ENCODE results near the gene LIN7A.
A peak's percentile ranks its signal among the peaks of the same experiment; 100 is the strongest.

Gene LIN7A

DNA sequence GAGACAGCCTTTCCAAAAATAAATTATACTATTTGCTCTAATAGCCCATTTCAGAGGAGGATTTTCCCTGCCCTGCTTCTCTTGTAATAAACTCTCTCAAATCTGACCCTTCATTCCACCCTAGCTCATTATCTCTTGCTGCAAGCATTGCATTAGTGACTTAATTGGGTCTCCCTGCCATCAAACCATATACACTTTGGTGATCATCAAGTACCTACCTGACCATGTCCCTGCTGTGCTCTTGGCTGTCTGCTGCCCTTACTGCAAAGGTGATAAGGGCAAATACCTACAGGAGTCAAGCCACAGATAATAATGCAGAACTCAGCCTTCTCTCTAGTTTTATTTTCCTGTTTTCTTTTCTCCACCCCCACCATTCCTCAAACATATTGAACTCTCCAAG is 88.4 kb downstream of the LIN7A start:
- DNase-seq: no peak

DNA sequence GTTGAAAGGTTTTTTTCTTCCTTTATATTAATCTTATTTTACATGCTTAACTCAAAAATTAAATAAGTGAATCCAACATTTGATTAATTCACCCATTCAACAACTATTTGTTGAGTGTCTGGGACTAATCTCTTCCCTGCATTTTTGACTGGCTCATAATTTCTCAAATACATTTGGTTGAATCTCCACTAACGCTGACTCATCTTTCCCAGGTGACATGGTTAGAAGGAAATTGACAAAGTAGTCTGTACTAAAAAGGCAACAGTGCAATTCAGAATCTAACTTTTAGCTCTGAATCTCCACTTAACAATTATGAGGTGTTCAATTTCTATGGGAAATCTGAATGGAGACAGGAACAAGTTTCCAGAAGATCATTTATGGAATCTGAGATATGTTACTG is 88.9 kb downstream of the LIN7A start:
- DNase-seq: no peak

DNA sequence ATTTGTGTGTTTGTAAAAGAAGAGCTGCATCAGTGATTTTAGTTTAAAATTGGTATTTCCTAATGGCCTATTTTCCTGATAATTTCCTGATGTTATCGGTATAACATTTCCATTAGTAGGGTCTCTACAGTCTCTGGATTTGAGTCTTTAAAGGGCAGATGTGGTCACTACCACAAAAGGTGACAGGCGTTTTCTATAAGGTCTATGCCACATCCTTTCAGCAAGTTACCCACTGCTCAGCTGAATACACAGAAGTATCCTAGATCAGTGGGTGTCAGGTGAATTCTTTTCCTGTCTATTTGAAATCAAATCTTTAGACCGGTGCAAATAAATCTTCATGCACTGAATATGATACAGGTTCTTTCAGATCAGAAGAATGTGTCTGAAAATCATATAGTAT is 90.2 kb downstream of the LIN7A start:
- DNase-seq: no peak

DNA sequence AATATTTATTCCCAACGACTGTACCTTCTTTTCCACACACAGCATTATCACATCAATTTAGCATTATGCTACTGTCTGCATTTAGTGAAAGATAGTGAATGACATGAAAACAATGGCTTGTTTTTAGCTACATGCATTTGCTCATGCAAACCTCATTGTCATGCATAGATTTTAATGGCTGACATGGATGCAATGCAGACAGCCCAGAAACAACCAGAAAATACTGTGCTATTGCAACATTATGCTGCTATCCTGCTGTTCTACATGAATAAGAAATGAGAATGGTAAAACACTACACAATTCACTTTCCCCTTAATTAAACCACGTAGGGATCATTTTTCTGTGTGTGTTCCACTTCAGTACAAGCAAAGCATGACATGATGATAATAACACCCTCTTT is 90.8 kb downstream of the LIN7A start:
- no peak for DNase-seq

DNA sequence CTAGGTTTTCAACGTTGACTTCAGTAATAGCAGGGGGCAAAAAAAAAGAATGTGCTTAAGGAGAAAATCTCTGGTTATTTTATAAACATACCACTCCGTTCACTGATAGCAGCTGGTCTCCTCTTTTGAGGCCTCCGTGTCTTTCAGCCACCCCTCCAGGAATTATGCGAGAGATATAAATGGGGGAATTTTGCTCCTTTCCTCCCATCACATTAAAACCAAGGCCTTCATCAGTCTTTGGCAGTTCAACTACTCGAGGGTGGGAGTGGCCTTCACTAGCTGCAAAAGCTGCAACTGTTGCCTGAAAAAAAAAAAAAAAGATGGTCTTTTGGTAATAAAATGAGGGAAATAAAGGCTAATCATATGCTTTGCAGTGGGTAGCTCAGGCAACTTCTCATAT is 92.1 kb downstream of the LIN7A start:
- DNase-seq: no peak

DNA sequence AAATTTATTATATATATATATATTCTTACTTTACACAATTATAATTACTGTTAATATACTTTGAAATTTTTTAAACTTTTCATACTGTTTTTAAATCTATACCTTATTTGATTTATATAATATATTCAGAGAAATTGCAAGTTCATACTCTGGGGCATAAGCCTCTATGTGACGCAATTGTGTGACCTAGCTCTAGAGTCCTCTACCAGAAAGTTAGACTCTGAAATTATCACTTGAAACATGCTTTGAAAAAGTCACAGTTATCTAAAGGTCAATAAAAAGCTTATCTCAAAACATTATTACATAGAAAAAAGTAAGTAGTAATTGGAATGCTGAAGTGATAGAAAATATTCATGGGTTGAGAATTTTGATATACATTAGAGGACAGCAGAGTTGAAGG is 93.8 kb downstream of the LIN7A start:
- no peak for DNase-seq

DNA sequence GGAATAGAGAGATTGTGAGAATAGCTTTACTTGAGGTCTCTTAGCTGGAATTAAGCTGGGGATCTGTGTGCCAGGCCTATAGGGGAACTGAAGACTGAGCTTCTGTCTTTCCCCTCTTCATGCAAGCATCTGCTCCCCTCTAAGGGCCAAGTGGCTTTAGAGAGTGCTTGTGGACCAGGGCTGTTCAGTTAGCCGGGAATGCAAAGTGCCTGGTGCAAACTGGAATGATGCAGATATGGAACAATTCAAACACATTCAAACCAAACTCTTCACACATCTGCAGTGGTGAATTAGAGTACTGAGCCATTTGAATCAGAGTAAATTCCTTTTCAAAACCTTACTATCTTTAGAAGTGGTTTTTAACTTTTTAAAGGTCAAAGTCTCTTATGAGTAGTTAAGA is 99.0 kb downstream of the LIN7A start:
- DNase-seq: peak; percentile 7

DNA sequence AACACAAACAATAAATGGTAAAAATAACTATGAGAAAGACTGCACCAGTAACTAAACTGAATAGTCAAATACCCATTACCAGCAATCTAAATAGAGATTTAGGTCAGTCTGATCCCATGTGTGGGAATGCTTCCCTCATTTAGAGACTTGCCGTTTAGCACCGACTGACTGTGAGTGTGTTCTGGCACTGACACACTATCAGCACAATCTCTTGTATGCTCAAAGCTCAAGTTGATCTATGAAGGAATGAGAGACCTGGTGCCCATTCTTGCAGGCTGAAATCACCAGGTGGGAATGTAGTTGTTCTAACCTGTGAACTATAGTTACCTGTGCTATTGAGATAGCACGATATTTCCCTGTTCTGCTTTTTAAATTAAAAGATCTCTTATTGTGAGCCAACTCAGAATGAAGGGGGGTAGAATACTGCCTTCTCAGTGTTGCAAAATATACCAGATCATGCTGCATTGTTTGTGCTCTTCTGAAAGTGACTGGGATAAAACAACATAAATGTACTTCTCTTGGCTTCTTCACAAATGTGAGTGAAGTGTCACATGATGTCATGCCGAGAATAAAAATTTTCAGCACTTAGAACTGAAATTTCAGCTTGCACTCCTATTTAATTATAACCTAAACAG is 99.6 kb downstream of the LIN7A start:
- DNase-seq: no peak

DNA sequence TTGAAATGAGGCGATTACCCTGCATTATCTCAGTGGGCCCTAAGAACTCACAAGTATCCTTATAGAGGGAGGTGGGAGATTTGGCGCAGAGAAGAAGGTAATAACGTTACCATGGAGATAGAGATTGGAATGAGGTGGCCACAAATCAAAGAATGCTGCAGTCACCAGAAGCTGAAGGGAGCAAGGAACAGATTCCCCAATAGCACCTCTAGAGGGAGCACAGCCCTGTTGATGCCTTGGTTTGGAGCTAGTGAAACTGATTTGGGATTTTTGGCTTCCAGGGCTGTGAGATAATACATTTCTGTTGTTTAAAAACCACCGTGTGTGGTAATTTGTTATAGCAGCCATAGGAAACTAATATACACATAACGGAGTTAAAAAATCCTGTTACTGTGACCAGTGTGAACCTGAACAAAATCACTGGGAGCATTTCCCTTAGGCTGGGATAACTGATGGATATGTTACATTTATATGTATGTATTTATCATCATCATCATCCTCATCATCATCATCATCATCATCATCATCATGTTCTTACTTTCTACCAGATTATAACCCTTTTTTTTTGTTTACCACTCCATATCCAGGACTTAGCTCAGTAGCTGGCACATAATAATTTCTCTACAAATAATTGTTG is 100.3 kb downstream of the LIN7A start:
- peak; percentile 71 for DNase-seq

DNA sequence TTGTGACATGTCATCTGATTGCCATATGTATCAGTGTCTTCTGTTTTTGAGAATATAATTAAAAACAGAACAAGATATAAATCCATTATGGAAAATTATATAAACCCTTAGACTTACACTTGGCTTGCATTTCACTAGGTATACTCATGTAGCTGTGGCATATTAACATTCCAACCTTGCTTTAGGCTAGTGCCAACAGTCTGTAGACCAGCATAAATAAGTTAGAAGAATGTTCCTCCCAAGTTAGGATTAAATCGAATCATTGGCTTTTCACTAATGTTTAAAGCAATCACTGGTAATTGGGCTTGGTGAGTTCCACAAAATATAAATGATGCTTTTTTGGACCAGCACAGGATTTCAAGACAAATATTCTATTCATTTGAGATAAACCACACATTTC is 103.0 kb downstream of the LIN7A start:
- DNase-seq: no peak

DNA sequence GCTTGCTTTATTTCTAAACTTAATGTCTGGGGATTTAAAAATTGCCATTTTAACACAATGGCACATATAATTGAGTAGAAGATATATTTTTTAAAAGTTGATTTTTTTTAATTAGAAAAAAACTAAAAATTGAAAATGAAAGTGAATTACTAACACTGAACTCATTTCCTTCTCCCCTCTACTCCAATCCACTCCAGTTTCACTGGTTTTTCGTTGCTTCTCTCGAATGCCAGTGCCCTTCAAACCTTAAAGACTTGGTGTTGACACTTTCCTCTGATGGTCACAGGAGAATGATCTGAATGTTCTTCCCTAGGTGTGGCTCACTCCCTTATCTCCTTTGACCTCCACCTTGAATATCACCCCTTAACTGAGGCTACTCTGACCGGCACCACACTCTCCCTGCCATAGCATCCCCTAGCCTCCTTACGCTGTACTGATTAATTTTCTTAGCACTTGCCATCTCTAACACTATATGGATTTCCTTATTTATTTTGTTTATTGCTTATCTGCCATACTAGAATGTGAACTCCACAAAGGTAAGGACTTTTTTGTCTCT is 107.1 kb downstream of the LIN7A start:
- DNase-seq: no peak

DNA sequence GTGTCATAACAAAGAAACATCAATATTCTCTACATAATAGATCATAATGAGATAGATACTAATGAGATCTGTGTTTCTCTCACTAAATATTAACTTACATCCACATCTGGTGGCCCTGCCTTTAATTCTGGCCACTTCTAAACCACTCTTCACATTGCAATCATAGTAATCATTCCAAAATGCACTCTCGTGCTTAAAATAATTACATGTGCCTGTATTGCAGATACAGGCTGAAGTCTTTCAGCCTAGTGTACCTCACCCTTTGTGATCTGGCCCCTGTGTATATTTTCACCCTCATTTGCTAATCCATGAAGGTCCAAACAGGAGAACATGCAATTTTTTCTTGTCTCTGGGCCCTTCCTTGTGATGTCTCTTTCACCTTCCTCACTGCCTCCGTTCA is 108.0 kb downstream of the LIN7A start:
- DNase-seq: peak; percentile 20

DNA sequence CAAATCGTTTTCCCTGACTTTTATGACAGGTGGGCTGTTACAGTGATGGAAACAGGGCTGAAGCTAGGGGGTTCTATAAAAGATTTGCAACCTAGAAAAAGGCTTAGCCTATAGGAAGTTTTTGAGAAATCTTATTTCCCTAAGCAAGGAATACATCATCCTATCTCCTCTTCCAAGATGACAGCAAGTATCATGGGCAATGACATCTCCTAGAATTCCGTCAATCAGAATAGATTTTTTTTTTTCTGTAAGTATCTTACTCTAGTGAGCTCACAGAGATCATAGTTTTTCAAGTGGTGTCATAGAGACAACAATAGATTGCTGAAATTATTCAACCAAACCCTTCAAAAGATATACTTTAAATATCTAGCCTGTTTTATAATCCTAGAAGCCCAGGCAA is 112.2 kb downstream of the LIN7A start:
- DNase-seq: no peak

DNA sequence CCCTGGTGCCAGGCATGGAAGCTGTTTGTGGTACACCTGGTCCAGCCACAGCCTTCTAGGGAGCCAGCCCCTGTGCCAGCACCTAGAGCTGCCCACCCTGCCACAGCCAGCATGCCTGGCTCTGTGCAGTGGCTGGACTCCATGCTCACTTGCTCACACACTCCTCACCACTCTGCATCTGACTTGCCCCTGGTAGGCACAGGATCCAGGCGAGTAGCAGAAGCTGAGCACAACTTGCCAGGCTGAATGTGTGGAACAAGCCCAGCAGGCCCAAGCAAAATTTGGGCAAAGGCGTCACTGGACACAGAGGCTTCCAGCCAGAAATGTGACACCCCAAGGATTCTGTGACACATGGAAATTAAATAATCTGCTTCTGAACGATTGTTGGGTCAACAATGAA is 114.3 kb downstream of the LIN7A start:
- no peak for DNase-seq

DNA sequence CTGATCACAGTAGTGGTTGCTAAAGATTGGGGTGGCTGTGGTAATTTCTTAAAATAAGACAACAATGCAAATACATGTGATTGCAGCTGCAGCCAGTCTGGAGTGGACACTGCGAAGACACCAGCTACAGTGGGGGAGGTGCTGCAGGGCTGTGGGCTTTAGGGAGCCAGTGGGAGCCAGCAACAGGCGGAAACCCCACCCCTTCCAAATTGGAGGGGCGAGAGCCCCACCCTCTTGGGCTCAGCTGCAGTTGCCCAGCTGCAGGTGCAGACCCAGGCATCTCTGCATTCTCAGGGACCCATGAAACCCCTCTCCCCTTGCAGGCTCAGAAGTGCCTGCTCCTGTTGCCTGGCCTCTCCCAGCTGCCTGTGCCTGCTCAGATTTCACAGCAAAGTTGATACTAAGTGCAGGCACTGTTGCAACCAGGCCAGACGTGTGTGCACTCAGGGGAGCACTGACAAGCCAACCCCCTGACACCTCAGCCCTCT is 116.2 kb downstream of the LIN7A start:
- no peak for DNase-seq

DNA sequence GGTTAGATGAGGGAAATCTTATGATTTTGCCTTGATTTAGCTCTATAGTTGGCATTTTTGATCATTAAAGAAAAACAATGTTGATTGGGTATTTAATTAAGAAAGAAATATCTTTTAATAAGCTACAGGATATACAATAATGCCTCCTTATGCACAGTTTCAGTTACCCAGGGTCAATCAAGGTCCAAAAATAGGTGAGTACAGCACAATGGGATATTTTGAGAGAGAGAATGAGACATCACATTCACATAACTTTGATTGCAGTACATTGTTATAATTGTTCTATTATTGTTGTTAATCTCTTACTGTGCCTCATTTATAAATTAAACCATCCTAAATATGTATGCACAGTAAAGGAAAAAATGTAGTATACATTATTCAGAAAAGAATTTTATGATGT is 118.9 kb downstream of the LIN7A start:
- no peak for DNase-seq

DNA sequence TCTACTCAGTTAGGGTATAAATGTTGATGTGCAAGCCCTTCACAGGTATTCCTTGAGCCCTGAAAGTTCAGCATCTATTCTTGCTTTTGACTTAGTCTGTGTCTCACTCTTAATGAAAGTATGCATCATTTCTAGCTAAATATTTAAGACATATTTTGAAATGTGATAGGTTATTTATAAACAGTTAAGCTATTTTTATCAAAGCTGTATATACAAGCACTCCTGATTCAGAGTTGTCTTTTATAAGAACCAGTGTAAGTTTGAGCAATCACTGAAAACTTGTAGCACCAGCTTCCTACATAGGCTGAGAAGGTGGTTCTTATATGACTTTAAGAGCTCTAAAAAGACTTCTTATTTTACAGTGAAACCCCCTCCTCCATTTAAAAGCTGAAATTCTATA is 122.4 kb downstream of the LIN7A start:
- no peak for DNase-seq

DNA sequence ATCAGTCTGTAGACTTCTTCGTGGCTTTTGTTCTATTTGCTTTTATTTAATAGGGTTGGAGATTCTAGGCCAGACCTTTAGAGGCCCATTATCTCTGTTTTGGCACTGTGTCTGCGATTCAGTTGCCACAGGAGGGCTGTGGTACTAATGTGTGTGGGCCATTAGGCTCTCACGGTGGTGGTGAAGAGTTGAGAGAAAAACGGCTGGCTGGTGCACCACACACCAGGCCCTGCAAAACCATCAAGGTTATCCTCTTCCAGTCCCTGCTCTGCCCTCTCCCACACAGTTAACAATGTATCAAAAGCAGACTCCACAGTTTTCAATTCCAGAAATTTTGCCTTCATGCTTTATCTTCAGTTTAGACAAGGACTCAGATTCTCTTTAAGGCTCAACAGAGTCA is 123.3 kb downstream of the LIN7A start:
- DNase-seq: no peak

DNA sequence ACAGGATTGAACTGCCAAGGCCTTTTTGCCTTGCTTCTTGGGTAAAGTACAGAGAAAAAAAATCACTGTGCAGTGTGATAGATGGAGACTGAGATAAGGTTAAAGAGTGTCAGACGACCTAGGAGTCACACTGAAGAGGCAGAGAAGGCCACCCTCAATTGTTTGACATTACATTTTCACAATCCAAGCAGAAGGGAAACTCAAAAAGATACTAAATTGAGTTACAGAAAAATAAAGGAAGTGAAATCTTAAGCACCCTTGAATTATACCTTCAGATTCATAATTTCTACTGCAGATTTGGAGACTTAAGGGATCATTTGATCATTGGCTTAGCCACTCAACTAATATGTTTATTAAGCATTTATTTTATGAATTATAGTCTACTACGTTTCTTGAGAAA is 123.9 kb downstream of the LIN7A start:
- DNase-seq: no peak

DNA sequence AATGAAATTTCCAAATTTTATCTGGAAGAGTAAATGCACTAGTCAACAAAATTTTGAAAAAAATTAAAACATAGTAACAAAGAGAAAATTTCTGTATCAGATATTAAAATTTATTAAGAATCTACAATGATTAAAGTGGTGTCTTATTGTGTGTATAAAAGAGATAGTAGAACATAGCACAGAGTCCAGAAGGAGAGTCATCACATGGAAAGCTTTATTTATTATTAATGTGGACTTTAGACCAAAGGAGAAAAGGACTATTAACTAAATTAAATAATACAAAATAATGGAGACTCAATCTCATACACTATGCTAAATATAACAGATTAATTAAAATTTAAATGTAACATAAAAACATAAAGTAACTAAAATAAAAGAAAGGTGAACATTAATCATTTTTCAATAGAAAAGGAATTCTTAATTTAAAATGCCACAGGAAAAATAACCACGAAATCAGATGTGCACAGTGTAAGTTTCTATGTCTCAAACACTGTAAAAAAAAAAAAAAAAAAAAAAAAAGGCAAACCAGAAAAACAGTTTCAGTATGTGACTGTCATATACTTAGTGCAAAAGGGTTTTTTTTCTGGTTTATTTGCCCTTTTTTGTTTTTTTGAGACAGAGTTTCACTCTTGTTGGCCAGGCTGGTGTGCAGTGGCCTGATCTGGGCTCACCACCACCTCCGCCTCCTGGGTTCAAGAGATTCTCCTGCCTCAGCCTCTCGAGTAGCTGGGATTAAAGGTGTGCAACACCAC is 125.6 kb downstream of the LIN7A start:
- DNase-seq: no peak

DNA sequence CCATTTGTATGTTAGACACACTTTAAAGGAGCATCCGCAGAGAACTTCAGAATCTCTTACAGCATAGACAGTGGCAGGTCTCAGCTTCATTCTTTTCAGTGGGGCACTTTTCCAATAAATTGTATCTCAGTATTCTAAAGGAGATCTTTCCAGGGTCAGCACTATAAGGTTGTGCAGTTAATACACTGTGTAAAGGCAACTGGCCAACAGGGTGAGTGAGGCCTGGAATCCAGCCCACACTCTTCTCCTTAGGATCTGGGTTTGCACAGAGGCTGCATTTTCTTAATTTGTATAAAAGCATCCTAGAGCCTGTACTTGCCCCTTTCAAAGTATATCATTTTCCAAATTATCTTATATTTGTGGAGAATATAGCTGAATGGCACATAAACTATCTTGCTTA is 126.9 kb downstream of the LIN7A start:
- DNase-seq: no peak

DNA sequence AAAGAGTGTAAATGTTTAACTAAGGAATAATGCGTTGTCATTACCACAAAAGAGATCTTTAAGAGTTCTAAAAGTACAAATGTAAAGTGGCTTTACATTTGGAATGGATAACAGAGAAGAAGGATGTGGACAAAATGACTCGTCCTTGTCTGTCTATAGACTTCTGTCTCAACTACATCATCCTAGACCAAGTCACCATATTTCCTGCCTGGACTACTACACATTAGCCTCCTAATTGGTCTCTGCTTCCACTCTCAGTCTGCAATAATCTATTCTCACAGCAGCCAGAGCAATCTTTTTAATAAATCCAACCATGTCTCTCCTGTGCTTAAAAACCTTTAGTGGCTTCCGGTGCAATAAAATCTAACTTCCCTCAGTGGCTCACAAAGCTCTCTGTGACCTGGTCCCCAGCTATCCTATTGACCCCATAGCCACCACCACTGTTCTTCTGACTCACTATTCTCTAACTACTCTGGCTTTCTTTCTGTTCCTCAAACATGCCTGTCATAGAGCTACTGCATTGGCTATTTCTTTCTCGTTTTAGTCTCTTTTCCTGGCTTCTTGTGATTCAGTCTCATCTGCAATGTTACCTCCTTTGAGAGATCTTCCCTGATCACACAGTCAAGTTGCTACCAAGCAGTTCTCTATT is 130.0 kb downstream of the LIN7A start:
- peak; percentile 9 for DNase-seq

DNA sequence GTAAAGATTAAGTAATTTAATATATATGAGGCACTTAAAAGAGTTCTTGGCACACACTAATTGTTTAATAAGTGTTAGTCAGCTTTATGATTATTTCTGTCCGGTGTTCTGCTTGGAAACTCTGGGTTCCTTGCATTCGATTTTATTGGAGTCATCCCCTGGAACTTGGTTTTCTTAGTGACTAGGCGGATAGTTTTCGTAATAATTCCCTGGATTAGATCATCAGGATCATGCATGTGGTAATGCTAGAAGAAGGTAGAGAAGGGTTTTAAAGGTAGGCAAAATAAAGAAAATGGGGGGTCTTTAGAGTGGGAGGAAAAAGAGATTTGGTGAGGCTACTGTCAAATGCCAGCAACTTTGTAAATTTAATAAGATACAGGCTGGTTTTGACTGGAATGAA is 132.6 kb downstream of the LIN7A start:
- peak; percentile 25 for DNase-seq
